NCI-H774 (cell line): ENCODE results near the gene LITAF.
"Not testable (repeated sequence)": the region's sequence is repeated elsewhere in the genome, so short reads cannot be mapped to it uniquely, and the experiment has no call there.

Source experiments
- DNase-seq: peaks from one replicate; lab custom pipeline; 2025; lab: John Stamatoyannopoulos, UW

The LITAF gene

GRCh38 chr16:11572301-11572995 lies 14.3 kb downstream of the LITAF start:
- no peak for DNase-seq

DNA sequence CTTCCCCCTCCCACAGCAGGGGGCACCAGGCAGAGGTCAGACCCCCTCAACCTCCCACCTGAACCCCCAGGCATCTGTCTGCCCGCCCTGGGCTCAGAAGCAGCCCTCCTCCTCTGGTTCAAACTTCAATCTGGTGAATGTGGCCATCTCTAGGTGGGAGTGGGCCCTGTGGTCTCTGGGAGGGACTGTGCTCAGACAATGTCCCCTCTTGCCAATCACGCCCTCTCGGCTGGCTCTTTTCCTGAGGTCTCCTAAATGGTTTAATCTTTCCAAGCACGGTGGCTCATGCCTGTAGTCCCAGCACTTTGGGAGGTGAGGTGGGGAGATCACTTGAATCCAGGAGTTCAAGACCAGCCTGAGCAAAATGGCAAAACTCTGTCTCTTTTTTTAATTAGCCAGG lies 15.2 kb downstream of the LITAF start:
- DNase-seq: no peak

DNA sequence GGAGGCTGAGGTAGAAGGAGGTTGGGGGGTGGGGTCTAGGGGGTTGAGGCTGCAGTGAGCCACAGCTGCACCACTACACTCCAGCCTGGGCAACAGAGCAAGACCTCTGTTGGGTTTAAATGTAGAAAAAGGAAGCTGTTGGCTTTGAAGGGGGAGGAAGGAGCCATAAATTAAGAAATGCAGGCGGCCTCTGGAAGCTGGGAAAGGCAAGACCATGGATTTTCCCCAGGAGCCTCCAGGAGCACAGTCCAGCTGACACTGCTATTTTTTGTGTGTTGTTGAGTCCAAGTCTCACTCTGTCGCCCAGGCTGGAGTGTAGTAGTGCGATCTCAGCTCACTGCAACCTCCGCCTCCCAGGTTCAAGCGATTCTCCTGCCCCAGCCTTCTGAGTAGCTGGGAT lies 15.9 kb downstream of the LITAF start:
- DNase-seq: no peak

DNA sequence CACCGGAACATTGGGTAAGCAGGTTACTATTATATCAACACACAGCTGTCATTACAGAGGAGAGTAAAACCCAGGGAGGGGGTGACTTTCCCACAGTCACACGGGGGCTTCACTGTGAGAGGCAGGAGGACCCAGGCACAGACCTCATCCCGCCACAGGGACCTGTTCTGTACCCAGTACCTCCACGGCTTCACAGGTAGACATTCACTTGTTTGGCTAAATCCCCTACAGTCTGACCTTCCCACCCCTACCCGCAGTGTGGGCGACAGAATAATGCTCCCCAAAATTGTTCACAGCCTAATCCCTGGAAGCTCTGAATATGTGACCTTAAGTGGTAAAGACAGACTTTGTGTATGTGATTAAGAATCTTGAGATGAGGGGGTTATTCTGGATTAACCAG lies 16.5 kb downstream of the LITAF start:
- DNase-seq: no peak

DNA sequence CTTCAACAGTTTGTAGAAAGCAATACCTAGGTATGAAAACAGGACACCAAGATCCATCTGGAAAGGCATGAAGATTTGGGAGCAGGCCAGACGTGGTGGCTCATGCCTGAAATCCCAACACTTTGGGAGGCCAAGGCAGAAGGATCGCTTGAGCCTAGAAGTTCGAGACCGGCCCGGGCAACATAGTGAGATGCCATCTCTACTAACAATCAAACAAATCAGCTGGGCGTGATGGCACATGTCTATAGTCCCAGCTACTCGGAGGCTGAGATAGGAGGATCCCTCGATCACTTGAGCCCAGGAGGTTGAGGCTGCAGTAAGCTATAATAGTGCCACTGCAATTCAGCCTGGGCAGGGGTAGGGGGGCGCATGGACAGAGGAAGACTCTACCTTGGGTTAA lies 20.3 kb downstream of the LITAF start:
- DNase-seq: no peak

DNA sequence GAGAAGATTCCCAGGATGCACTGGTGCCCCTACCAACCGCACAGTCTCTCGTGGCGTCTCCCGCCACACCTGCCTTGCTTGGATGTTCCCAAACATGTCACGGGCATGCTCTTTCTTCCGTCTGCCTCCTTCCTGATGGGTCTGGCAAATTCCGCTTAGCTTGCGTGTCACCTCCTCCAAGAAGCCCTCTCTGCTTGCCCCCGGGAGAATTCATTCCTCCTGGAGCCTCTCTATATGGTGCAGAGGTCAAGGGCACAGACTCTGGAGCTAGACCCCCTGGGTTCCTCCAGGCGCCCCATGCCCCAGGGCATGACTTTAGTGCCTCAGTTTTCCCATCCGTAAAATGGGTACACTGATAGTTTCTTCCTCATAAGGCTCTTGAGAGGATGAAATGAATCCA lies 21.1 kb downstream of the LITAF start:
- no peak for DNase-seq

DNA sequence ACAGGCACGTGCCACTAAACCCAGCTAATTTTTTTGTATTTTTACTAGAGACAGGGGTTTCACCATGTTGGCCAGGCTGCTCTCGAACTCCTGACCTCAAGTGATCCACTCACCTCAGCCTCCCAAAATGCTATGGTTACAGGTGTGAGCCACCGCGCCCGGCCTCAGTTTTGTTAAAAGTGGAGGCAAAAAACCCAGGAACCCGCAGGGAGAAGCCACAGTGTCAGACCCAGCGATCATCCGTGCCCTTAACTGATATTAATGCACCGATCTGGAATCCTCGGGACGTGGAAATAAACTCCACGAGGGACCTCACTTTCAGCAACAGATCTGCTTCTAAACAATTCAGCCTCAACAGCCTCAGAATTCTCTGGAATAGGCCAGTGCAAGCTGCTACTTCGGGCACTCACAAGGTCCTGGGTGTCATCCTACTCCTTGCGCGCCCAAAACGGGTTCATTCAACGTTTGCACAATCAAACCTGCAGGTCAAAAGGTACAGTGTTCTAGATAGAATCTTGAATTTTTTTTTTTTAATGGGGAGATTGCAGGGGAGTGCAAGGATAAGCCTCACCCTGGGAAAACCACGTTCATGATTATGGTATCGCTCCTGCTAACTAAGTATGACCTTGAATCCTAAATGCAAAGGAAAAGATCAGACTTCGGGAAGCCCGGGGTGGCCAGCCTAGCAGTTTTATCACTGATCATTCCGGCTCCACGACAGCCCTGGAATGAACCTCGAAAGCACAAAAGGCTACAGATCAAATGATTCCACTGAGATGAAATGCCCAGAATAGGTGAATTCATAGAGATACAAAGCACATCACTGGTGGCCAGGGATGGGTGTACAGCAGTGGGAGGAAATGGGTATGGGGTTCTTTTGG lies 22.4 kb downstream of the LITAF start:
- no peak for DNase-seq

- no peak for DNase-seq
Observed at GRCh38 chr16:11563493-11564040, 23.2 kb downstream of the LITAF start.

DNA sequence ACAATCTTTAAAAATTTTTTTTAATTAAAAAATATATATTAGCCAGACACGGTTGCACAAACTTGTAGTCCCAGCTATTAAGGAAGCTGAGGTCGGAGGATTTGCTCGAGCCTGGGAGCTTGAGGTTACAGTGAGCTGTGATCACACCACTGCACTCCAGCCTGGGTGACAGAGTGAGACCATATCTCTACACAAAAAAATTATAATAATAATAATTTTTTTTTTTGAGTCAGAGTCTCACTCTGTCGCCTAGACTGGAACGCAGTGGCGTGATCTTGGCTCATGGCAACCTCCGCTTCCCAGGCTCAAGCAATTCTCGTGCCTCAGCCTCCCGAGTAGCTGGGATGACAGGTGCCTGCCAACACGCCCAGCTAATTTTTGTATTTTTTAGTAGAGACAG lies 23.8 kb downstream of the LITAF start:
- no peak for DNase-seq

DNA sequence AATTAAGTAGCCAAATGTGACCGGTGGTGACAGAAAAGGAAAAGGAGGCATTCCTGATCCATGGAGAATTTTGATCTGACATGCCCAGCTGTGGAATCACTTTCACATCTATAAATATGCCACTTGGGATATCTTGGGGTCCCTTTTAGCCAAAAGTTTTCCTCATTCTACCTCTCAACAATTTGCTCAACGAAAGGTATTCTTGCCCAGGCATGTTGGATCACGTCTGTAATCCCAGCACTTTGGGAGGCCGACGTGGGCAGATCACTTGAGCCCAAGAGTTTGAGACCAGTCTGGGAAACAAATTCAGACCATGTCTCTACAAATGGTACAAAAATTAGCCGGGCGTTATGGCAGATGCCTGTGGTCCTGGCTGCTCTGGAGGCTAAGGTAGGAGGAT lies 24.3 kb downstream of the LITAF start:
- no peak for DNase-seq

DNA sequence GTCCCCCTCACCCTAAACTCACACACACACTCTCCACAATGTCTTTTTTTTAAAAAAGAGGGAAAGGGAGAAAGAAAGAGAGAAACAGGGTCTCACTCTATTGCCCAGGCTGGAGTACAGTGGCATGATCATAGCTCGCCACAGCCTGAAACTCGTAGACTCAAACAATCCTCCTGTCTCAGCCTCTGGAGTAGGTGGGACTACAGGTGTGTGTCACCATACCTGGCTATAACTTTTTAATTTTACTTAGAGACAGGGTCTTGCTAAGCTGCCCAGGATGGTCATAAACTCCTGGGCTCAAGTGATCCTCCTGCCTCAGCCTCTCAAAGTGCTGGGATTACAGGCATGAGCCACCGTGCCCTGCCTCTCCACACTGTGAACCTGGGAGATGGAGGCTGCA lies 24.9 kb downstream of the LITAF start:
- no peak for DNase-seq

DNA sequence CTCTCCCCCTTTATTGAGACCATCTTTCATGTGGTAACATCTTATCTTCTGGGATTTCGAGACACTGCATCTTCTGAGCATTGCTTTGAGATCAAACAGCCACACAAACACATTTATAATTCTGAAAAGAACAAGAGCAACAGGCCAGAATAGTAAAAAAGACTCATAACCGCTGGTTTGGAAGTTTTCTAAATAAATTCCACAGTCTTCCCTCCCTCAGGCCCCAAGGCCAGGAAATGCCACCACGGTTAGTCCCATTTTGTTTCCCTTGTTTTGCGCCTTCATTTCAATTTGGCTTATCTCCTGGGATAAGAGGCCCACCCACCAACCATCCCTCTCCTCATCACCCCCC lies 25.3 kb downstream of the LITAF start:
- DNase-seq: no peak

DNA sequence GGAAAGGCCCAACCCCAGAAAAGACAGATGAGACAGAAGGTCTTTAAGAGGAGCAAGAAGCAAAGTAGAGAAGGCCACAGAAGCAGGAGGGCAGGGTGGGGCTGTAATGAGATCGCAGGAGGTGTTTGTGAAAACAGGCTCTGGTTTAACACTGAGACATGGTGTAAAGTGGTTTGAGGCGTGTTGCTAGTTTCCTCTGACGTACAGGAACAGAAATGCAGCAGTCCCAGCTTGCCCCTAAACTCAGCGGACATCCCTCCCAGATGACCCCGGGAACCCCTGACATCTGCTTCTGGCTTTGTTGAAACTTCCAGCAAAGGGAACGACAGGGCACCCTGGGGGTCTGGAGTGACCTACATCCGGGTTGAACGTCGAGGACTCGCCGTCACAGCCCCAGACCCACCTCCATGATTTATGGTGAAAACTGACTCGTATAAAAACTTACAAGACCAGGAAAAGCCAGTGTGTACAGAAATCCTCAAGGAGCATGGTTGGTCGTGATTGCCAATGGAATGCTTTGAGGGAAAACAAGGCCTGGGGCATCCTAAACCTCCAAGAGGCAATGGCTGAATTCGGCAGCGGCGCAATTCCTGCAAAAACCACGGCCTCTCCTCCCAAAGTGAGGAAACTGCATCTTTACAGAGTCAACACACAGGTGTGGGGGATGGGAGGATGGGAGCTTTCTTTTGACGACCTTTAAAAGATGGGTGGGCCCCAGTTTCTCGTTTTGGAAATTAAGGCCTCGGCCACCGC lies 25.8 kb downstream of the LITAF start:
- no peak for DNase-seq

DNA sequence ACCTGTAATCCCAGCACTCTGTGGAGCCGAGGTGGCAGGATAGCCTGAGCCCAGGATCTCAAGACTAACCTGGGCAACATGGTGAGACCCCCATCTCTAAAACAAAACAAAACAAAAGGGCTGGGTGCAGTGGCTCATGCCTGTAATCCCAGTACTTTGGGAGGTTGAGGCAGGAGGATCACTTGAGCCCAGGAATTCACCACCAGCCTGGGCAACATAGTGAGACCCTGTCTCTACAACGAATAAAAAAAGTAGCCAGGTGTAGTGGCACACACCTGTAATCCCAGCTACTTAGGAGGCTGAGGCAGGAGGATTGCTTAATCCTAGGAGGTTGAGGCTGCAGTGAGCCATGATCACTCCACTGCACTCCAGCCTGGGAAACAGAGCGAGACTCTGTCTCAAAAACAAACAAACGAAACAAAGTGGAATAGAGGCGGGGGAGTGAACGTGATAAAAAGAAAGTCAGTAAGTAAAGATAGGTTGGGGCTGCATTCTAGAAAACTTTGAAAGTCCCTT lies 28.4 kb downstream of the LITAF start:
- not testable (repeated sequence) for DNase-seq

GRCh38 chr16:11557801-11558200 lies 28.9 kb downstream of the LITAF start:
- DNase-seq: no peak

GRCh38 chr16:11556945-11557720 lies 29.6 kb downstream of the LITAF start:
- no peak for DNase-seq

DNA sequence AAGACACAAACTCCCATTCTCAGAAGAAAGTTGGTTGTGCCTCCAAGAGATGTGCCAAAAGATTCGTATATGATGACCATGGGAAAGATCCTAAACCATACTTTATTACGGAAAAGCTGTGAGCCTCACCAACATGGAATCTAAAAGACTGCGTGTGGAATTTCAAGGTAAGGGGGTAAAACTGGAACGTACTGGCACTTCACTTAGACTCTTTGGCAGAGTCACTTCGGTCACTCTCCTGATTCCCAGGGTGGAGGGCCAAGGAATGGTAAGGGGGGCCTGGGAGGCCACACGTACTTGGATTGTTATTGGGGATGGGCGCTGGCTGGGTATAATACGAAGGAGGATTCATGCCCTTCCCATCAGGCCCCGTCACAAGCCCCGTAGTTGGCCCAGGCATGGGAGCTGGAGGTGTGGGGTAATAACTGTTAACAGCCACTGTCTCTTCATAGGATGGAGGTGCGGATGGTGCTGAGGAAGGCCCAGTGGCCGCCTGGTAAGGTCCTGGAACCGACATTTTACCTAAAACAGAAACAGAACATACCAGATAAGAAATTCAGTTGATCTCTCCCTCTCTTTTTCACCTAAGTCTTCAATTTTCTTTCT lies 30.4 kb downstream of the LITAF start:
- no peak for DNase-seq

DNA sequence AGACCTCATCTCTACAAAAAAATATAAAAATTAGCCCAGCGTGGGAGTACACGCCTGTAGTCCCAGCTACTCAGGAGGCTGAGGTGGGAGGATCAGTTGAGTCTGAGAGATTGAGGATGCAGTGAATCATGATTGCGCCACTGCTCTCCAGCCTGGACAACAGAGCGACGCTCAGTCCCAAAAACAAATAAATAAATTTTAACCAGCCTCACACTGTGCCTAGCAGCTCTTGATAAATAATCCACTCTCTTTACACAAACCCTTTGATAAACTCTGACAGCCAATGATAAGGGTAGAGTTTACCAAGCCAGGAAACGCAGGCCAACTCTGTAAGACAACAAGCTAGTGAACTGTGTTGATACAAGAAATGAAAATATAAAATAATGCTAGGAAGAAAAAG lies 32.7 kb downstream of the LITAF start:
- DNase-seq: no peak

DNA sequence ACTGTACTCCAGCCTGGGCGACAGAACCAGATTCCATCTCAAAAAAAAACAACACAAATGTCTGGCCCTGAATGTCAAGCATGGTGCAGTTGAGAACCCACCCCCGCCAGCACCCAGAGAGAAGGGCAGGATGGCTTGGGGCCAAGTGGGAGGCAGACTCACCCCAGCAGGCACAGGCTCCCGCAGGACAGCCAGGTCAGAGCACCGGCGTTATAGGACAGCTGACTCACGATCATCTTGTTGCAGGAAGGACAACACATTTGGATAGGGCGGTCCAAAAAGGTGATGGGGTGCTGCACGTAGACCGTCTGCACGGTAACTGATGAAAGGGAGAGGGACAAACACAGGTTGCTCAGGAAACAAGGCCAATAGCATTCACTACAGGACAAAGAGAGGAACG lies 33.3 kb downstream of the LITAF start:
- no peak for DNase-seq

DNA sequence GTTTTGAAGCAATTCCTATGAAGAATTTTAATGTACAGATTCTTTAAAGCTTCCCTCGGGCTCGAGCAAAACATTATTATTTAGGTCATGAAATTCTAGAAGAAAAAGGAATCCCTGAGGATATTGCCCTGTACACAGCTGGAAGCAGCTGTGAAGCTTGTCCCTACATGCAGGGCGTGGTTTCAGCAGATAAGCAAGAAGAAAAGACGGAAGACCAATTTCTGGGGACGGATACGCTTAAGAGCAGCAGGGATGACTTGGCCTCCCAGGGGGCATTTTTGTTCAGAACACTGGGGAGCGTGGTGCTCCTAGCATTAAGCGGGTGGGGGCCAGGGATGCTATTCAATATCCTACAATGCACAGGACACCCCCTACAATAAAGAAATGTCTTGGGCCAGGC lies 34.3 kb downstream of the LITAF start:
- no peak for DNase-seq

GRCh38 chr16:11551842-11552241 lies 34.9 kb downstream of the LITAF start:
- DNase-seq: no peak
